HepG2 (cell line): ENCODE data around the gene NDUFA5. TPM values are rescaled to one million over a fixed set of nuclear protein-coding genes. Genes with fewer than 3 reads are reported as not detected.

ENCODE experiments used
- ATAC-seq: fragments of 200-7000 bp; cut with Tn5 transposase; 3 replicates; pipeline ENCODE4 v1.9.1; 2020; ENCODE audit warnings: mild to moderate bottlenecking, moderate library complexity
- BruUV-seq: library from RNA; stranded (reverse); fragments of 400-500 nt; replicated peaks from 2 replicates; lab custom pipeline; 2021; lab: Mats Ljungman, UMichigan
- CTCF ChIA-PET: fragments of 300-600 bp; formaldehyde crosslinking; extraction: SDS; loops from one replicate; lab custom pipeline; 2021; ENCODE audit warnings: low total read pairs, inconsistent platforms, low intra/inter-chr PET ratio; lab: Yijun Ruan, JAX
- POLR2A ChIA-PET: fragments of 350-600 bp; sonication (Branson Sonifier 250); formaldehyde crosslinking; loops from one replicate; lab custom pipeline; 2020; ENCODE audit warnings: antibody characterized with exemption, inconsistent platforms; lab: Yijun Ruan, JAX
- DNase-seq: peaks from one replicate; pipeline ENCODE4 v3.0.0-alpha.2; 2015; ENCODE audit warnings: low spot score
- FAIRE-seq: peaks from 3 replicates; lab custom pipeline; 2011; peaks lifted over from hg19 to GRCh38; lab: Jason Lieb, UNC
- H2AFZ ChIP-seq: one replicate; pipeline ENCODE4 v1.6.1; 2011; ENCODE audit warnings: low read length, inconsistent platforms
- H3K27ac ChIP-seq: fragments of 300-600 bp; 3 replicates; pipeline ENCODE4 v1.8.0; 2011; ENCODE audit warnings: mixed run types, mild to moderate bottlenecking, mixed read lengths, low read length, inconsistent platforms; ENCODE audit not compliant: insufficient read depth; ENCODE audit errors: extremely low read length
- H3K27me3 ChIP-seq, 2 experiments: fragments of 200-600 bp in 1 of 2; 2 replicates in 1 of 2; 3 replicates in 1 of 2; pipeline versions ENCODE4 v1.6.0 to v1.8.0; 2011; ENCODE audit warnings: low read length in 2 of 2, mild to moderate bottlenecking in 2 of 2, moderate library complexity in 2 of 2, inconsistent platforms in 1 of 2; ENCODE audit not compliant: insufficient read depth in 2 of 2, control insufficient read depth in 1 of 2
- H3K36me3 ChIP-seq, 2 experiments: fragments of 200-600 bp in 1 of 2; replicated peaks in 1 of 2; 2 replicates in 1 of 2; 3 replicates in 1 of 2; pipeline versions ENCODE4 v1.5.1 to v1.8.0; 2011; ENCODE audit warnings: low read length in 2 of 2, inconsistent platforms in 1 of 2; ENCODE audit not compliant: insufficient read depth in 2 of 2, control insufficient read depth in 1 of 2
- H3K4me1 ChIP-seq: 2 replicates; pipeline ENCODE4 v1.5.1; 2012; ENCODE audit warnings: low read length, inconsistent platforms; ENCODE audit not compliant: insufficient read depth
- H3K4me2 ChIP-seq: 2 replicates; pipeline ENCODE4 v1.6.0; 2011; ENCODE audit warnings: low read depth, low read length, inconsistent platforms
- H3K4me3 ChIP-seq, 3 experiments: fragments of 200-600 bp in 1 of 3; sonication (generic), shearing (Covaris generic) in 1 of 3; replicated peaks in 1 of 3; 2 replicates each; pipeline ENCODE4 v1.5.1; 2011 to 2016; ENCODE audit warnings: low read length in 3 of 3, inconsistent platforms in 2 of 3, low read depth in 2 of 3, mild to moderate bottlenecking in 2 of 3, control low read depth in 1 of 3, mixed read lengths in 1 of 3; ENCODE audit not compliant: insufficient read depth in 1 of 3
- H3K79me2 ChIP-seq: one replicate; pipeline ENCODE4 v1.6.1; 2011; ENCODE audit warnings: low read length, inconsistent platforms; ENCODE audit not compliant: insufficient read depth
- H3K9ac ChIP-seq: 2 replicates; pipeline ENCODE4 v1.6.0; 2011; ENCODE audit warnings: mild to moderate bottlenecking, low read depth, low read length, inconsistent platforms; ENCODE audit not compliant: insufficient read depth
- H3K9me3 ChIP-seq: 2 replicates; pipeline ENCODE4 v1.5.1; 2012; ENCODE audit warnings: mild to moderate bottlenecking, low read length
- H4K20me1 ChIP-seq: 2 replicates; pipeline ENCODE4 v1.6.0; 2011; ENCODE audit warnings: inconsistent platforms, mild to moderate bottlenecking, low read length, moderate library complexity; ENCODE audit not compliant: insufficient read depth
- HDAC6 ChIP-seq: fragments of 200-600 bp; sonication (generic); IDR thresholded peaks from 2 replicates; pipeline ENCODE4 v1.7.0; 2017; ENCODE audit warnings: mild to moderate bottlenecking, antibody characterized with exemption, low read length, low read depth
- JUN ChIP-seq: sonication (generic); formaldehyde crosslinking; IDR thresholded peaks from 2 replicates; pipeline ENCODE4 v1.4.0; 2020; ENCODE audit warnings: mild to moderate bottlenecking, missing genetic modification reagents
- MAFG ChIP-seq: sonication (generic); formaldehyde crosslinking; IDR thresholded peaks from 2 replicates; pipeline ENCODE4 v1.5.1; 2020; ENCODE audit warnings: mild to moderate bottlenecking, missing genetic modification reagents
- MTF1 ChIP-seq: sonication (generic); formaldehyde crosslinking; IDR thresholded peaks from 2 replicates; pipeline ENCODE4 v1.5.0; 2020; ENCODE audit warnings: missing genetic modification reagents
- PLRG1 ChIP-seq: fragments of 450-650 bp; conservative IDR thresholded peaks from 2 replicates; pipeline ENCODE4 v1.6.1; 2016
- SALL2 ChIP-seq: sonication (generic); formaldehyde crosslinking; IDR thresholded peaks from 2 replicates; pipeline ENCODE4 v1.8.1; 2023; ENCODE audit warnings: mild to moderate bottlenecking, missing genetic modification reagents, inconsistent platforms
- TAF1 ChIP-seq: sonication (generic); formaldehyde crosslinking; IDR thresholded peaks from 2 replicates; pipeline ENCODE4 v1.4.0; 2020; ENCODE audit warnings: missing genetic modification reagents
- TRIM24 ChIP-seq: sonication (generic); formaldehyde crosslinking; IDR thresholded peaks from 2 replicates; pipeline ENCODE4 v1.8.0; 2022; ENCODE audit warnings: mild to moderate bottlenecking, missing genetic modification reagents
- ZFP41 ChIP-seq: sonication (generic); formaldehyde crosslinking; IDR thresholded peaks from 2 replicates; pipeline ENCODE4 v1.4.0; 2020; ENCODE audit warnings: mild to moderate bottlenecking, missing genetic modification reagents, borderline replicate concordance
- ZNF205 ChIP-seq: IDR thresholded peaks from 2 replicates; pipeline ENCODE4 v1.6.1; 2018; ENCODE audit warnings: missing biosample characterization, missing genetic modification reagents
- ZNF543 ChIP-seq: sonication (generic); formaldehyde crosslinking; IDR thresholded peaks from 2 replicates; pipeline ENCODE4 v1.4.0; 2020; ENCODE audit warnings: mild to moderate bottlenecking, missing genetic modification reagents
- ZNF552 ChIP-seq: sonication (generic); formaldehyde crosslinking; IDR thresholded peaks from 2 replicates; pipeline ENCODE4 v1.9.0; 2022; ENCODE audit warnings: missing genetic modification reagents, mild to moderate bottlenecking, borderline replicate concordance
- ZNF558 ChIP-seq: sonication (generic); formaldehyde crosslinking; IDR thresholded peaks from 2 replicates; pipeline ENCODE4 v1.9.0; 2022; ENCODE audit warnings: mild to moderate bottlenecking, missing genetic modification reagents, borderline replicate concordance
- ZNF788 ChIP-seq: sonication (generic); formaldehyde crosslinking; IDR thresholded peaks from 2 replicates; pipeline ENCODE4 v1.5.0; 2020; ENCODE audit warnings: mild to moderate bottlenecking, missing genetic modification reagents, borderline replicate concordance
- ZNF878 ChIP-seq: sonication (generic); formaldehyde crosslinking; IDR thresholded peaks from 2 replicates; pipeline ENCODE4 v1.8.1; 2023; ENCODE audit warnings: mild to moderate bottlenecking, missing genetic modification reagents, moderate library complexity
- WGBS: methylation state at CpG from one replicate; pipeline ENCODE4 v1.1.6; 2017; ENCODE audit warnings: low lambda C conversion rate; 5-methylcytosine and 5-hydroxymethylcytosine counted together
- in situ Hi-C: cut with HindIII; loops from 2 replicates; pipeline ENCODE4 v1.10.0; 2017; ENCODE audit warnings: low pct_unique_long_range_greater_than_20kb; ENCODE audit not compliant: extremely low pct_ligation_motif_present
- intact Hi-C: fragments of 100-400 bp; cut with micrococcal nuclease; formaldehyde crosslinking; loops from one replicate; pipeline ENCODE4 v1.10.0; 2022; ENCODE audit not compliant: unreplicated experiment
- polyA plus RNA-seq, 8 experiments: library from polyadenylated mRNA; depleted of rRNA in 3 of 8; stranded (reverse) in 7 of 8; unstranded in 1 of 8; fragments of >200 nt; fragmentation: Illumina TruSeq in 4 of 8; extraction: Trizol in 4 of 8; gene quantifications; 2 replicates each; pipeline versions ENCODE4 v1.2.1 to v1.2.3, GENCODE V29; 2011 to 2016; ENCODE audit warnings: low read depth in 4 of 8, missing spikeins in 1 of 8, mixed read lengths in 1 of 8; ENCODE audit not compliant: insufficient read depth in 1 of 8
- total RNA-seq, 5 experiments: library from RNA; depleted of rRNA; stranded (reverse); fragments of >200 nt; fragmentation: Illumina TruSeq; extraction: Trizol; gene quantifications; 2 replicates each; pipeline ENCODE4 v1.2.3, GENCODE V29; 2016; ENCODE audit warnings: low read depth in 1 of 5
- TF ChIP-seq, protein P1 (sequence below): sonication (generic); formaldehyde crosslinking; IDR thresholded peaks from 2 replicates; pipeline ENCODE4 v1.4.0; 2020; ENCODE audit warnings: missing genetic modification reagents
- TF ChIP-seq, protein P2 (sequence below): sonication (generic); formaldehyde crosslinking; conservative IDR thresholded peaks from 2 replicates; pipeline ENCODE4 v1.5.0; 2020; ENCODE audit warnings: missing genetic modification reagents
- TF ChIP-seq, protein P3 (sequence below), 2 experiments: sonication (generic) in 1 of 2; formaldehyde crosslinking in 1 of 2; IDR thresholded peaks; 2 replicates each; pipeline versions ENCODE4 v1.5.1 to v1.6.1; 2011 to 2020; ENCODE audit warnings: borderline replicate concordance in 1 of 2, low read depth in 1 of 2, low read length in 1 of 2, mild to moderate bottlenecking in 1 of 2, missing genetic modification reagents in 1 of 2, moderate library complexity in 1 of 2

NDUFA5 gene
- total and polyA plus RNA-seq, 2 of the 13 experiments (the other 11 are each of a cell fraction or from before 2014, with no cell fraction given): 16.9 to 55.9 TPM

DNA sequence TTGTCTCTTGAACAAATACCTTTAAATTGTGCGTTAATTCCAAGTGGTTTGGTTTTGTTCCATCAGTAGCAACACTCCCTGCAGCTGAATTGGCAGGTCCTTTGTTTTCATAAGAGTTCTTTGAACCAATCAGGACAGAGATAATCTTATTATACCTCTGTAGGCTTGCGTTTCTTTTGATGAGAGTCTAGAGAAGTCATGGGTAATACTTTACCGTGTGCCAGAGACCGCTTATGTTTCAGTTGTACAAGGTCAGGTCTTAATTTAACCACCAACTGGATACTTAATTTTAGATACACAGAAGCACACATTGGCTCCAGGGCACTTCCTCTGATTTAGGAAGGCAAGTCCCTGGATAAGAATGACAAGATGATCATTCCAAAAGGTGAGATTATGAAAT is 43.9 kb upstream of the NDUFA5 start, which contains the start of gene ASB15 (continued):
- TF ChIP-seq, protein P1, sequence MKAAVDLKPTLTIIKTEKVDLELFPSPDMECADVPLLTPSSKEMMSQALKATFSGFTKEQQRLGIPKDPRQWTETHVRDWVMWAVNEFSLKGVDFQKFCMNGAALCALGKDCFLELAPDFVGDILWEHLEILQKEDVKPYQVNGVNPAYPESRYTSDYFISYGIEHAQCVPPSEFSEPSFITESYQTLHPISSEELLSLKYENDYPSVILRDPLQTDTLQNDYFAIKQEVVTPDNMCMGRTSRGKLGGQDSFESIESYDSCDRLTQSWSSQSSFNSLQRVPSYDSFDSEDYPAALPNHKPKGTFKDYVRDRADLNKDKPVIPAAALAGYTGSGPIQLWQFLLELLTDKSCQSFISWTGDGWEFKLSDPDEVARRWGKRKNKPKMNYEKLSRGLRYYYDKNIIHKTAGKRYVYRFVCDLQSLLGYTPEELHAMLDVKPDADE (CRISPR knock-in tag): no peak
- no peak for TF ChIP-seq SALL2 (CRISPR knock-in tag)
- TF ChIP-seq MTF1 (CRISPR knock-in tag): no peak
- TF ChIP-seq HDAC6: no peak
- no peak for TF ChIP-seq JUN (CRISPR knock-in tag)
- no peak for TF ChIP-seq ZNF205 (CRISPR knock-in tag)
- TF ChIP-seq TRIM24 (CRISPR knock-in tag): no peak
- TF ChIP-seq, protein P2, sequence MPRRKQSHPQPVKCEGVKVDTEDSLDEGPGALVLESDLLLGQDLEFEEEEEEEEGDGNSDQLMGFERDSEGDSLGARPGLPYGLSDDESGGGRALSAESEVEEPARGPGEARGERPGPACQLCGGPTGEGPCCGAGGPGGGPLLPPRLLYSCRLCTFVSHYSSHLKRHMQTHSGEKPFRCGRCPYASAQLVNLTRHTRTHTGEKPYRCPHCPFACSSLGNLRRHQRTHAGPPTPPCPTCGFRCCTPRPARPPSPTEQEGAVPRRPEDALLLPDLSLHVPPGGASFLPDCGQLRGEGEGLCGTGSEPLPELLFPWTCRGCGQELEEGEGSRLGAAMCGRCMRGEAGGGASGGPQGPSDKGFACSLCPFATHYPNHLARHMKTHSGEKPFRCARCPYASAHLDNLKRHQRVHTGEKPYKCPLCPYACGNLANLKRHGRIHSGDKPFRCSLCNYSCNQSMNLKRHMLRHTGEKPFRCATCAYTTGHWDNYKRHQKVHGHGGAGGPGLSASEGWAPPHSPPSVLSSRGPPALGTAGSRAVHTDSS: no peak

DNA sequence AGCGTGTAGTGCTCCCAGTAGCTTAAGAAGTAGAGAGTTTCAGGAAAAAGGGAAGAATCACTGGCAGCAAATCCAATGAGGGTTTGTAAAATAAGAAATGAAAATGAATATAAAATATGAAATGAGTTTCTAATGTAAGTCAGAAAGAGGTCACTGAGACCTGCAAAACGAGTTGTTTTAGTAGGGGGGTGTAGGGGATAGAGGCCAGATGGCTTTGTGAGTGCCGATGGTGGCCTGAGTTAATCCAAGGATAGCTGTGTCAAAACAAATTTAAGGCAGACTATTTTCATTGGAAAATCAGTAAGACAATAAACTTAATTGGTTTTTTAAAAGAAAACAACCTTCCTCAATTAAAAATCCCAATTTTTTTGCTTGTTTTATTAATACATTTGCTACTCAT is 43.3 kb upstream of the NDUFA5 start:
- ChIA-PET POLR2A (no interaction called here), CTCF (no interaction called here)
- WGBS: 41% methylated on average over 3 of the region's 3 CpGs

More for the DNA sequence above, 43.3 kb upstream of the NDUFA5 start:
- Histone ChIP-seq H2AFZ (no peak overlapping the region), H4K20me1 (no peaks in the 10 kb centered on the region), H3K79me2 (no peaks in the 10 kb centered on the region), H3K27me3 (no peaks in the 10 kb centered on the region), H3K4me2 (no peak overlapping the region), H3K4me3 (no peak overlapping the region), H3K36me3 (no peaks in the 10 kb centered on the region), H3K9ac (no peak overlapping the region), H3K9me3 (no peaks in the 10 kb centered on the region), H3K4me1 (no peaks in the 10 kb centered on the region), H3K27ac (no peak overlapping the region)
- FAIRE-seq (no peak), ATAC-seq (no peak), DNase-seq (no peak)
- intact Hi-C loops (no loop called here), in situ Hi-C loops (no loop called here)
- TF ChIP-seq ZNF788 (CRISPR knock-in tag) (no peak), ZNF878 (CRISPR knock-in tag) (no peak), TAF1 (CRISPR knock-in tag) (no peak), PLRG1 (no peak), ZNF558 (CRISPR knock-in tag) (no peak), ZFP41 (CRISPR knock-in tag) (no peak), MAFG (CRISPR knock-in tag) (no peak), ZNF543 (no peak), ZNF552 (no peak)
- TF ChIP-seq, protein P3, sequence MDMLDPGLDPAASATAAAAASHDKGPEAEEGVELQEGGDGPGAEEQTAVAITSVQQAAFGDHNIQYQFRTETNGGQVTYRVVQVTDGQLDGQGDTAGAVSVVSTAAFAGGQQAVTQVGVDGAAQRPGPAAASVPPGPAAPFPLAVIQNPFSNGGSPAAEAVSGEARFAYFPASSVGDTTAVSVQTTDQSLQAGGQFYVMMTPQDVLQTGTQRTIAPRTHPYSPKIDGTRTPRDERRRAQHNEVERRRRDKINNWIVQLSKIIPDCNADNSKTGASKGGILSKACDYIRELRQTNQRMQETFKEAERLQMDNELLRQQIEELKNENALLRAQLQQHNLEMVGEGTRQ (IDR thresholded peaks at IDR 0.05; ENCODE audit: low read depth, low read length): no peak
- TF ChIP-seq, protein P3 (CRISPR knock-in tag; IDR thresholded peaks at IDR 0.05; ENCODE audit: borderline replicate concordance): no peak
- BruUV-seq: no TSS peak
